K562 (cell line): ENCODE results near the gene TBC1D5. TPM values are rescaled to one million over a fixed set of nuclear protein-coding genes. Genes with fewer than 3 reads are reported as not detected.

ENCODE experiments used
- ASH1L ChIP-seq: fragments of 450-650 bp; IDR thresholded peaks from 2 replicates; pipeline ENCODE4 v1.6.1; 2018; ENCODE audit warnings: borderline replicate concordance, mild to moderate bottlenecking, low read depth; ENCODE audit not compliant: partially characterized antibody
- CREM ChIP-seq: IDR thresholded peaks from 2 replicates; pipeline ENCODE4 v1.6.1; 2014; ENCODE audit warnings: antibody characterized with exemption, low read depth
- CUX1 ChIP-seq: fragments of 200-800 bp; sonication (Bioruptor generic); IDR thresholded peaks from 2 replicates; pipeline ENCODE4 v1.6.1; 2016; ENCODE audit warnings: missing genetic modification characterization, missing compliant biosample characterization
- HEY1 ChIP-seq: fragments of 250-450 bp; sonication (Bioruptor Pico); IDR thresholded peaks from 2 replicates; pipeline ENCODE4 v1.5.0; 2020; ENCODE audit warnings: mild to moderate bottlenecking, moderate library complexity, borderline replicate concordance
- HOXB6 ChIP-seq: fragments of 250-450 bp; sonication (Bioruptor Pico); IDR thresholded peaks from 2 replicates; pipeline ENCODE4 v1.5.1; 2022; ENCODE audit warnings: mild to moderate bottlenecking, borderline replicate concordance
- RBM25 ChIP-seq: fragments of 200-400 bp; formaldehyde crosslinking; IDR thresholded peaks from 2 replicates; pipeline ENCODE4 v1.6.1; 2018; ENCODE audit warnings: low read length, low read depth, moderate library complexity; ENCODE audit not compliant: severe bottlenecking
- TEAD4 ChIP-seq, 2 experiments: sonication (generic) in 1 of 2; formaldehyde crosslinking in 1 of 2; IDR thresholded peaks; 2 replicates each; pipeline versions ENCODE4 v1.6.1 to v1.8.0; 2012 to 2022; ENCODE audit warnings: borderline replicate concordance in 1 of 2, inconsistent platforms in 1 of 2, low read length in 1 of 2, mild to moderate bottlenecking in 1 of 2, missing genetic modification reagents in 1 of 2
- TRIM28 ChIP-seq: fragments of 450-650 bp; IDR thresholded peaks from 2 replicates; pipeline ENCODE4 v1.6.1; 2017
- ZBTB43 ChIP-seq: sonication (generic); formaldehyde crosslinking; IDR thresholded peaks from 2 replicates; pipeline ENCODE4 v1.8.0; 2023; ENCODE audit warnings: mild to moderate bottlenecking, missing genetic modification reagents
- ZNF408 ChIP-seq: fragments of 250-450 bp; sonication (Bioruptor Pico); IDR thresholded peaks from 2 replicates; pipeline ENCODE4 v1.4.0; 2020; ENCODE audit warnings: low read depth, mild to moderate bottlenecking, moderate library complexity
- ZNF586 ChIP-seq: fragments of 450-650 bp; formaldehyde crosslinking; conservative IDR thresholded peaks from 2 replicates; pipeline ENCODE4 v1.4.0; 2020; ENCODE audit warnings: mild to moderate bottlenecking, moderate library complexity
- polyA plus RNA-seq, 8 experiments: library from polyadenylated mRNA; depleted of rRNA in 4 of 8; stranded (reverse) in 5 of 8; unstranded in 3 of 8; fragments of >200 nt; fragmentation: Nextera tagmentation in 2 of 8; fragmentation: Illumina TruSeq in 1 of 8; extraction: Ambion mirVana in 2 of 8; extraction: Trizol in 1 of 8; gene quantifications; 2 replicates each; pipeline versions ENCODE4 v1.2.1 to v1.2.3, GENCODE V29; 2011 to 2014; ENCODE audit warnings: inconsistent platforms in 1 of 8, missing spikeins in 1 of 8
- total RNA-seq, 7 experiments: library from RNA; depleted of rRNA in 6 of 7; stranded (reverse); fragments of >200 nt in 6 of 7; fragmentation: Illumina TruSeq in 2 of 7; extraction: Trizol in 2 of 7; gene quantifications; 2 replicates each; pipeline versions ENCODE4 v1.2.1 to v1.2.3, GENCODE V29; 2011 to 2021; ENCODE audit warnings: low replicate concordance in 1 of 7

TBC1D5 gene
- total and polyA plus RNA-seq, 9 of the 15 experiments (the other 6 are each of a cell fraction or from before 2014, with no cell fraction given) = 2.9 to 38.1 (median 25.6) TPM

GRCh38 chr3:17643691-17644090, 98.7 kb downstream of the TBC1D5 start (continued):
- TF ChIP-seq HEY1 (CRISPR knock-in tag) (no peak), TEAD4 (IDR thresholded peaks at IDR 0.05; ENCODE audit: low read length) (no peak), TEAD4 (CRISPR knock-in tag; IDR thresholded peaks at IDR 0.05; ENCODE audit: borderline replicate concordance) (no peak), ZNF408 (CRISPR knock-in tag) (no peak), ASH1L (no peak), HOXB6 (CRISPR knock-in tag) (no peak), TRIM28 (no peak), CUX1 (no peak), ZNF586 (CRISPR knock-in tag) (no peak), RBM25 (no peak), CREM (no peak), ZBTB43 (CRISPR knock-in tag) (no peak)
